Measurements from ENCODE around the gene PTTG1IP.

- TF ChIP-seq YY1 (IDR thresholded peaks at IDR 0.05; ENCODE audit: insufficient read depth, insufficient read length) (no peak), SUZ12 (IDR thresholded peaks at IDR 0.05; ENCODE audit: extremely low read depth, insufficient read depth, insufficient read length) (no peak)
Measured at GRCh38 chr21:44846485-44847260, 26.8 kb downstream of the PTTG1IP start.
